GM10847 (cell line): ENCODE measurements around the gene PNN.

Experiments used
- POLR2A ChIP-seq: IDR thresholded peaks from 2 replicates; pipeline ENCODE4 v1.6.1; 2011; ENCODE audit not compliant: insufficient read length; ENCODE audit errors: extremely low read depth

The PNN gene

GRCh38 chr14:39218171-39218769 lies 43.2 kb downstream of the PNN start:
- TF ChIP-seq POLR2A, result no peak

- TF ChIP-seq POLR2A, result no peak
Observed at GRCh38 chr14:39219075-39219499, 44.0 kb downstream of the PNN start.

- no peak for TF ChIP-seq POLR2A
Observed at GRCh38 chr14:39228044-39228443, 53.0 kb downstream of the PNN start.

GRCh38 chr14:39228509-39229221 lies 53.6 kb downstream of the PNN start:
- TF ChIP-seq POLR2A, result no peak

- TF ChIP-seq POLR2A, result no peak
Observed at GRCh38 chr14:39229222-39229543, 54.1 kb downstream of the PNN start.

GRCh38 chr14:39229601-39230110 lies 54.6 kb downstream of the PNN start:
- no peak for TF ChIP-seq POLR2A

- TF ChIP-seq POLR2A, result no peak
Observed at GRCh38 chr14:39230416-39231035, 55.5 kb downstream of the PNN start.
